SKM-1 treated with dmso at 0.1 percent for 144 hours (cell line): Measurements from ENCODE around the gene ATP6V1F.

Experiments
- DNase-seq: peaks from one replicate; lab custom pipeline; 2025; ENCODE audit not compliant: unreplicated experiment; lab: John Stamatoyannopoulos, UW

ATP6V1F gene

GRCh38 chr7:128835790-128836641 is 26.6 kb upstream of the ATP6V1F start:
- no peak for DNase-seq

- no peak for DNase-seq
These were observed 25.8 kb upstream of the ATP6V1F start for GRCh38 chr7:128836729-128837348.

DNA sequence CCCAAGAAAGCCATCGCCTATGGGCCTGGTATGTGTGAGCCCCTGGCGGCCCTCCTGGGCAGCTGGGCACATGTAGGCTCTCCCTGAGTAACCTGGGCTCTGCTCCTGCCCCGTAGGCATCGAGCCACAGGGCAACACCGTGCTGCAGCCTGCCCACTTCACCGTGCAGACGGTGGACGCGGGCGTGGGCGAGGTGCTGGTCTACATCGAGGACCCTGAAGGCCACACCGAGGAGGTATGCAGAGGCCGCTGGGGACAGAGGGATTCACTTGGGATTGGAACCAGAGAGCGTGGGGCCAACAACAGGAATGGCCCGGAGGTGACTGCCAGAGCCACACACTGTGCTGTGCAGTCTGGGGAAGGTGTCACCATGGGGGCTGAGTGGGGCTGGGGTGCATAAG is 25.1 kb upstream of the ATP6V1F start:
- DNase-seq, result no peak

GRCh38 chr7:128838109-128838779 is 24.4 kb upstream of the ATP6V1F start:
- no peak for DNase-seq

DNA sequence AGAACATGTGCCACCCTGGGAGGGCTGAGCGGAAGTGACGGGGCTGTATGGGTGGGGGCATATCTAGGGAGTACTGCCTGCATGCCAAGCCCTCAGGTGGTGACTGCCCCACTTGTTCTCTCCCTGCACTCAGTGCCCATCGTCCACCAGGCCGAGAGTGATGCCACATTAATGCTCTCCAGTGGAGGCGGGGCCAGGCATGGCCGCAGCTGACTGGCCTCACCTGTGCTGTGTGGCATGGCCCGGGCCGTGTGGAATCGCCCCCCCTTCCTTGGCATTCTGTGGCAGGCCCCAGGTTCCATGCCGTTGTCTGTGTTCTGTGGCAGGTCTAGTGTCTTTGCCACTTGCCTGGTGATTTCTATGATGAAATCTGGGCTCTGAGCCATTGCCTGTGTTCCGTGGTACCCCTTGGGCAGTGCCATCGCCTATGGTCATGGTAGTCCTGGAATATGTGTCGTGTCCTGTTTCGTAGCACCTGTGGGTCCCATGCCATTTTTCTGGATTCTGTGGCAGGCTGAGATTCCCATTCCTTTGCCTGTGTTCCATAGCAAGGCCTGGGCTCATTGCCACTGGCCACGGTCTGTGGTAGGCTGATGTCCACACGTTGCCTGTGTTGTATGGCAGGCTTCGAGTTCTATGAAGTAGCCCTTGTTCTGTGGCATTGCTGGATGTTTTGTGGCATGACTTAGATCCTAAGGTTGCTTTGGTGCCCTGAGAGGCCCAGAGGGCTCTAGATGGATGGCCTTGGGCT is 23.5 kb upstream of the ATP6V1F start:
- no peak for DNase-seq

DNA sequence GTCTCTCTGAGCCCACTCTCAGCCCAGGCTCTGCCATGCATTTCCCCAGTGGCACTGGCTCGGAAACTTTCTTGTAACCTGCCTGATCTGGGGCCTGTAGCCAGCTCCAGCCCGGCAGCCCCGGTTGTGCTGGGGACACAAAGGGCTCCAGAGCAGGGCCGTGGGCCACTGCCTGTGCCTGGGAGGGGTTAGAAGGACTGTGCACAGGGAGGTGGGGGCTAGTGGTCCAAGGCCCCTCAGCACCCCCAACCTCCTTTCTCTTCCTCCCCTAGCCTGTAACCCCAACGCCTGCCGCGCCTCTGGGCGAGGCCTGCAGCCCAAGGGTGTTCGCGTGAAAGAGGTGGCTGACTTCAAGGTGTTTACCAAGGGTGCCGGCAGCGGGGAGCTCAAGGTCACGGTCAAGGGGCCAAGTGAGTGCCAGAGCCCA is 22.9 kb upstream of the ATP6V1F start:
- no peak for DNase-seq

DNA sequence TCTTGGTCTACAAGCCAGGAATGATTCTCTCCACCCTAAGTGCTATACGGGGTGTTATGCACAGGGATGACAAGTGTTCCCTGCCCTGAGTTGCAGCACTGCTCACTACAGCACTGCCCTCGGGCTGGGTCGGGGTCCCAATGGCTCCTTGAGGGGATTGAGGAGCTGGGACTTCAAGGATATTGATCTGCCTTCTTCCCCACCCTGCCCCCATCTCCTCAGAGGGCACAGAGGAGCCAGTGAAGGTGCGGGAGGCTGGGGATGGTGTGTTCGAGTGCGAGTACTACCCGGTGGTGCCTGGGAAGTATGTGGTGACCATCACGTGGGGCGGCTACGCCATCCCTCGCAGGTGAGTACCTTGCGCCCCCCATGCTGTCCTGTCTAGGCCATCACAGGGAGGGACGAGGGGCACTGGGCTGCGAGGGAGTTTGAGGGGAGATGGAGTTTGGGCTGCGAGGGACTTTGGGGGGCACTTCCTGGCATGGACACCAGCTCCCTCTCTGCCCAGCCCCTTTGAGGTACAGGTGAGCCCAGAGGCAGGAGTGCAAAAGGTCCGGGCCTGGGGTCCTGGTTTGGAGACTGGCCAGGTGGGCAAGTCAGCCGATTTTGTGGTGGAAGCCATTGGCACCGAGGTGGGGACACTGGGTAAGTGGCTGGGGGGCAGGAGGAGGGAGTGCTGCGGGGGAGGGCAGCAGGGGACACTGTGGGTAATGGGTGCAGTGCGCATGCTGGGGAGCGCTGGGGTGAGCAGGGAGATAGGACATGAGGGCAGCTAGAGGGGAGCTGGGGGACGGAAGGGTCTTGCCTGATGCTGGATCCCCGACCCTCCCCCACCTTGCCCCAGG is 22.1 kb upstream of the ATP6V1F start:
- DNase-seq, result no peak

DNA sequence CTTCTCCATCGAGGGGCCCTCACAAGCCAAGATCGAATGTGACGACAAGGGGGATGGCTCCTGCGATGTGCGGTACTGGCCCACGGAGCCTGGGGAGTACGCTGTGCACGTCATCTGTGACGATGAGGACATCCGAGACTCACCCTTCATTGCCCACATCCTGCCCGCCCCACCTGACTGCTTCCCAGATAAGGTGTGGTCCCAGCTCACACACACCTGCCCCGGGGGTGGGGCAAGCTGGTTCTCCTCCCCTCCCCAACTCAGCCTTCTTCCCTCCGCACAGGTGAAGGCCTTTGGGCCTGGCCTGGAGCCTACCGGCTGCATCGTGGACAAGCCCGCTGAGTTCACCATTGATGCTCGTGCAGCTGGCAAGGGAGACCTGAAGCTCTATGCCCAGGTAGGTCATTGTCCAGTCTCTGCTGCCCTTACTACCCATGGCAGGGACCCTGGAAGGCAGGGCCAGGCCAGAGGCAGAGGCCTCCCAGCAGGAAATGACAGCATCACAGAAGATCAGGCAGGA is 21.4 kb upstream of the ATP6V1F start:
- no peak for DNase-seq

DNA sequence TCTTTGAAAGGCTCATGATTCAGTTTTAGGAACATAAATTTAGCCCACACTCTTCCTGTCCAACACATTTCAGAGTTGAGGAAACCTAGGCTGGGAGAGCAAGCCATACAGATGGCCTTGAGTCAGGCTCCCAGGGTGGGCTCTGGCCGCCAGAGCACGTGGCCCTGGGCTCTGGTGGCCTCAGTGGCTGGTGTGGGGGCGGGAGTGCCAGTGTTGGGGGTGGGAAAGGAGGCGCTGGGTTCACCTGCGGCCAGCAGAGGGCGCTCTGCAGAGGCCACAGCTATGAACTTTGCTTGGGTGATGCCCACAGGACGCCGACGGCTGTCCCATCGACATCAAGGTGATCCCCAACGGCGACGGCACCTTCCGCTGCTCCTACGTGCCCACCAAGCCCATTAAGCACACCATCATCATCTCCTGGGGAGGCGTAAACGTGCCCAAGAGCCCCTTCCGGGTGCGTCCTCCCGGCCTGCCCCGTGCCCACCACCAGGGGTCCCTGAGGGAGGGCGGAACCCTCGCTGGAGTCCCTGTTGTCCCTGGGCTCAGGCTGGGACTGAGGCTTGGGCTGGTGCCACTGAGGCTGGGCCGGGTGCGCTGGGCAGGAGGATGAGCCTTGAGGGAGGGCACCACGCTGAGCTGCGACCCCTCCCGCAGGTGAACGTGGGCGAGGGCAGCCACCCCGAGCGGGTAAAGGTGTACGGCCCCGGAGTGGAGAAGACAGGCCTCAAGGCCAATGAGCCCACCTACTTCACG is 20.6 kb upstream of the ATP6V1F start:
- DNase-seq, result peak; percentile 38

DNA sequence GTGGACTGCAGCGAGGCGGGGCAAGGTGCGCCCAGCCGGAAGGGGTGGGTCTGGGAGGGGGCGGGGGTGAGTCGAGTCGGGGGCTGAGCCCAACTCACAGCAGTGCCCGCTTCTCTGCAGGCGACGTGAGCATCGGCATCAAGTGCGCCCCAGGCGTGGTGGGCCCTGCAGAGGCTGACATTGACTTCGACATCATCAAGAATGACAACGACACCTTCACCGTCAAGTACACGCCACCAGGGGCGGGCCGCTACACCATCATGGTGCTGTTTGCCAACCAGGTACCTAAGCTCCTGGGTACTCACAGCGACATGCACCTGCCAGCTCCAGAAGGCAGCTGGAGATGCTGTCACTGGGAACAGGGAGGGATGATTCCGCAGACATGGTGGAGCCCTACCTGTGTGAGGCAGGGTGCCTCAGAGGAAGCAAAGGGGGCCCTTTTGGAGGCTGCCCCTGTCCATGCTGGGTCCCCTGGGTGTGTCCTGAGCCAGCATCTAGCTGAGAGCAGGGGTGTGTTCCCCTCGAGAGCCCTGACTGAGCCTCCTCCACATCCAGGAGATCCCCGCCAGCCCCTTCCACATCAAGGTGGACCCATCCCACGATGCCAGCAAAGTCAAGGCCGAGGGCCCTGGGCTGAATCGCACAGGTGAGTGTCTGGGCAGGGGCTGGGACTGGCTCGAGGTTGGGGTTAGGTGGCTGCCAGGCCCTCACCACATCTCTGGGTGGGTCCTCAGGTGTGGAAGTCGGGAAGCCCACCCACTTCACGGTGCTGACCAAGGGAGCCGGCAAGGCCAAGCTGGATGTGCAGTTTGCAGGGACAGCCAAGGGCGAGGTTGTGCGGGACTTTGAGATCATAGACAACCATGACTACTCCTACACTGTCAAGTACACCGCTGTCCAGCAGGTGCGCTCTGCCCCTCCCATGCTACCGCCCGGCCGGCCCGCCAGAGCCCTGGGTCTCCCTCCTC is 19.7 kb upstream of the ATP6V1F start:
- DNase-seq, result no peak

GRCh38 chr7:128843938-128844621 is 18.6 kb upstream of the ATP6V1F start:
- no peak for DNase-seq

GRCh38 chr7:128844777-128845311 is 17.8 kb upstream of the ATP6V1F start:
- no peak for DNase-seq

DNA sequence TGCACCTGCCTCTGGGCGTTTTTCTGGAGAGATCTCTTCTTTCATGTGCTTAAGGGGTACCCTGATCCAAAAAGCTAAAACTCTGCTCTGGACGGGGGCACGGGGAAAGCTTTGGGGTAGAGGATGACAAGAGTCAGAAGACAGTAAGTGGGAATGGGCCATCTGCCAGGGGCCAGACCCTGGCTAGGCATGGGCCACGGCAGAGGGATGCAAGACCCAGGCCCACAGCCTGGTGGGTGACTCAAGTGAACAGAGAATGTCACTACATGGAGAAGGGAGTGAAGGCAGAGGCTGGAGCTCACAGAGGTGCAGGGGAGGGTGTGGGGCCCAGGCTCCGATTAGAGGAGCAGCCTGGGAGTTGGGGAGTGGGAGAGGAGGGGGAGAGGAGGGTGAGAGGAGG is 17.2 kb upstream of the ATP6V1F start:
- DNase-seq, result no peak

- no peak for DNase-seq
These were observed 16.7 kb upstream of the ATP6V1F start for GRCh38 chr7:128845987-128846386.

- DNase-seq, result no peak
These were observed 15.7 kb upstream of the ATP6V1F start for GRCh38 chr7:128846781-128847444.

- no peak for DNase-seq
These were observed 14.9 kb upstream of the ATP6V1F start for GRCh38 chr7:128847721-128848211.
